Measurements from ENCODE around the gene TBL1XR1. TPM values are rescaled to one million over a fixed set of nuclear protein-coding genes. Genes with fewer than 3 reads are reported as not detected.
"Not testable (repeated sequence)": the region's sequence is repeated elsewhere in the genome, so short reads cannot be mapped to it uniquely, and the experiment has no call there.

Gene TBL1XR1
- total RNA-seq, 1 experiment from 2014 or later, result 180 TPM

DNA sequence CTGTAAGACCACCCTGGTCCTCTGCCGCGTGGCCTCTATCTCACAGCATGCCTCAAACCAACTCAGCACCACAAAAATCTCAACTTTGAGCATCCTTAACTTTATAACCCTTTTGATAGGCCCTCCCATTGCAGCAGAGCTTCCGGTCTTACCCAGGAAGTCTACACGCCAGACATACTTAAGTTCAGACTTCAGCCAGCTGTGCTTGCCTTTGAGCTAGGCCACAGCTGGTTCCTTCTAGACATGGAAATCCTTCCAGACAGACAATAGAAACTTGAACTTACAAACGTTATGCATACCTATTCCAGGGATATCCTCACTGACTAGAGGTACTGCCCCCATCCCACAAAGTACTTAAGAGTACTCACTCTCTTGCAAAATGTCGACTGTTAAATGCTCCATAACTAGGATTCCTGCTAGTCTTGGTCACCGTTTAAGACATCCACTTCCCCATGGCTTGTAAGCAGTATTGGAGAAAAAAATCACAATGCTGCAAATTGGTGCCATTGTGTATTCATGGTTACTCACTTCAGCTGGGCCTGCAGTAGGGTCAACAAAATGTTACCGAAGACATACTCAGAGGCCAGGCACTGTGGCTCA, 183.5 kb downstream of the TBL1XR1 start:
- H4K20me1 ChIP-seq (ENCODE audit: insufficient read depth), result no peaks in the 10 kb centered on the region
- CTCF ChIA-PET, result no interaction called here
- no peak for DNase-seq (ENCODE audit: low read depth, low spot score)
- POLR2A ChIA-PET, result no interaction called here
- no peaks in the 10 kb centered on the region for H3K4me1 ChIP-seq (ENCODE audit: control insufficient read depth in 1 of 2, insufficient read depth in 2 of 2, low read length in 2 of 2)
- H3K36me3 ChIP-seq (ENCODE audit: control insufficient read depth in 1 of 2, insufficient read depth in 2 of 2, low read length in 2 of 2), result no peaks in the 10 kb centered on the region
- H3K4me3 ChIP-seq (replicated peaks in 1 of 2; ENCODE audit: low read depth in 1 of 2, low read length in 2 of 2), result no peak overlapping the region
- H3K79me2 ChIP-seq (ENCODE audit: insufficient read depth, low read length), result no peaks in the 10 kb centered on the region
- intact Hi-C loops (cut with micrococcal nuclease), result no loop called here
- H3K27ac ChIP-seq (ENCODE audit: low read depth, low read length), result no peak overlapping the region
- RAD21 ChIA-PET (ENCODE audit: low non-redundant PET in 1 of 2, low total read pairs in 2 of 2, uncharacterized antibody in 2 of 2, unreplicated experiment in 2 of 2), result no interaction called here
- no peak overlapping the region for H3K9ac ChIP-seq (ENCODE audit: low read length)
- H3K9me3 ChIP-seq (ENCODE audit: control insufficient read depth in 1 of 2, insufficient read depth in 1 of 2, low read depth in 1 of 2, low read length in 2 of 2), result no peaks in the 10 kb centered on the region
- no peak overlapping the region for H2AFZ ChIP-seq (ENCODE audit: low read depth, low read length, poor library complexity, severe bottlenecking)
- no peak for ATAC-seq
- TF ChIP-seq, protein P1, sequence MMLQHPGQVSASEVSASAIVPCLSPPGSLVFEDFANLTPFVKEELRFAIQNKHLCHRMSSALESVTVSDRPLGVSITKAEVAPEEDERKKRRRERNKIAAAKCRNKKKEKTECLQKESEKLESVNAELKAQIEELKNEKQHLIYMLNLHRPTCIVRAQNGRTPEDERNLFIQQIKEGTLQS (IDR thresholded peaks at IDR 0.05), result no peak
- no peak for TF ChIP-seq POLR2AphosphoS5 (IDR thresholded peaks at IDR 0.05; ENCODE audit: low read depth, low read length)
- TF ChIP-seq CBX3 (IDR thresholded peaks at IDR 0.05; ENCODE audit: low read depth), result no peak
- no peak for TF ChIP-seq SIN3A (IDR thresholded peaks at IDR 0.05; ENCODE audit: low read depth)
- H3K4me2 ChIP-seq (ENCODE audit: low read length), result no peak overlapping the region
- H3K27me3 ChIP-seq (ENCODE audit: insufficient read depth, low read length), result no peaks in the 10 kb centered on the region
- no peaks in the 10 kb centered on the region for H3K9me2 ChIP-seq (ENCODE audit: insufficient read depth)
- no TSS peak for BruUV-seq (replicated peaks)

DNA sequence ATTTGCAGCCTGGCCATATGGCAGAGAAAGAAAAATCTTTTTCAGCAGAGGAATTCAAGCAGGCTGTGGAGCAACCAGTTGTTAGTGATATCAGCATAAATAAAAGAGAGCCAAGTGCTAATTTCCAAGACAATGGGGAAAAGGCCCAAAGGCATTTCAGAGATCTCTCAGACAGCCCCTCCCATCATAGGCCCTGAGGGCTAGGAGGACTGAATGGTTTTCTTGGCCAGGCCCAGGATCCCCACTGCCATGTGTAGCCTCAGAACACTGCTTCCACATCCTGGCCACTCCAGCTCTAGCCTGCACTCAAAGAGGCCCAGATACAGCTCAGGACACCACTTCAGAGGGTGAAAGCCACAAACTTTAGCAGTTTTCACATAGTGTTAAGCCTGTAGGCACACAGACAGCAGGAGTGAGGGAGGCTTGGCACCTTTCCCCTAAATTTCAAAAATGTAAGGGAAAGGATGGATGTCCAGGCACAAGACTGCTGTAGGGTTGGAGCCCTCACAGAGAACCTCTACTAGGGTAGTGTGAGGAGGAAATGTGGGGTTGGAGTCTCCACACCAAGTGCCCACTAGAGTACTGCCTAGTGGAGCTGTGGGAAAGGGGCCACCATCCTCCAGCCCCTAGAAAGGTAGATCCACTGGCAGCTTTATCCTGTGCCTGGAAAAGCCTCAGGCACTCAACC, 191.4 kb downstream of the TBL1XR1 start:
- ATAC-seq, result no peak

DNA sequence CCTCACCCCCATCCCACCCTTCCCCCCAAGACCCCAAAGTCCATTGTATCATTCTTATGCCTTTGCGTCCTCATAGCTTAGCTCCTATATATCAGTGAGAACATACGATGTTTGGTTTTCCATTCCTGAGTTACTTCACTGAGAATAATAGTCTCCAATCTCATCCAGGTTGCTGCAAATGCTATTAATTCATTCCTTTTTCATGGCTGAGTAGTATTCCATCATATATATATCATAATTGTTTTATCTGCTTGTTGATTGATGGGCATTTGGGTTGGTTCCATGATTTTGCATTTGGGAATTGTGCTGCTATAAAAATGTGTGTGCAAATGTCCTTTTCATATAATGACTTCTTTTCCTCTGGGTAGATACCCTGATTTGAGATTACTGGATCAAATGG, 197.1 kb downstream of the TBL1XR1 start:
- H3K9me3 ChIP-seq (ENCODE audit: control insufficient read depth in 1 of 2, insufficient read depth in 1 of 2, low read depth in 1 of 2, low read length in 2 of 2); H3K4me2 ChIP-seq (ENCODE audit: low read length); DNase-seq (ENCODE audit: low read depth, low spot score); H3K27me3 ChIP-seq (ENCODE audit: insufficient read depth, low read length); intact Hi-C loops (cut with micrococcal nuclease); POLR2A ChIA-PET; H3K27ac ChIP-seq (ENCODE audit: low read depth, low read length); H3K4me3 ChIP-seq (replicated peaks in 1 of 2; ENCODE audit: low read depth in 1 of 2, low read length in 2 of 2); RAD21 ChIA-PET (ENCODE audit: low non-redundant PET in 1 of 2, low total read pairs in 2 of 2, uncharacterized antibody in 2 of 2, unreplicated experiment in 2 of 2); H3K9ac ChIP-seq (ENCODE audit: low read length); H3K36me3 ChIP-seq (ENCODE audit: control insufficient read depth in 1 of 2, insufficient read depth in 2 of 2, low read length in 2 of 2); H4K20me1 ChIP-seq (ENCODE audit: insufficient read depth); H3K79me2 ChIP-seq (ENCODE audit: insufficient read depth, low read length); ATAC-seq; H3K9me2 ChIP-seq (ENCODE audit: insufficient read depth); CTCF ChIA-PET; BruUV-seq (replicated peaks); H3K4me1 ChIP-seq (ENCODE audit: control insufficient read depth in 1 of 2, insufficient read depth in 2 of 2, low read length in 2 of 2); H2AFZ ChIP-seq (ENCODE audit: low read depth, low read length, poor library complexity, severe bottlenecking): not testable (repeated sequence)

More for the DNA sequence above, 191.4 kb downstream of the TBL1XR1 start:
- H4K20me1 ChIP-seq (ENCODE audit: insufficient read depth), result no peaks in the 10 kb centered on the region
- peaks cover 0 to 6% of the 10 kb centered on the region in 2 experiments; a peak in 1 of 4 replicates for H3K9me3 ChIP-seq (ENCODE audit: control insufficient read depth in 1 of 2, insufficient read depth in 1 of 2, low read depth in 1 of 2, low read length in 2 of 2)
- H3K36me3 ChIP-seq (ENCODE audit: control insufficient read depth in 1 of 2, insufficient read depth in 2 of 2, low read length in 2 of 2), result no peaks in the 10 kb centered on the region
- no peak overlapping the region for H3K9ac ChIP-seq (ENCODE audit: low read length)
- DNase-seq (ENCODE audit: low read depth, low spot score), result no peak
- H2AFZ ChIP-seq (ENCODE audit: low read depth, low read length, poor library complexity, severe bottlenecking), result no peak overlapping the region
- no peak overlapping the region for H3K27ac ChIP-seq (ENCODE audit: low read depth, low read length)
- no TSS peak for BruUV-seq (replicated peaks)
- no peak for TF ChIP-seq EZH2phosphoT487 (IDR thresholded peaks at IDR 0.05; ENCODE audit: borderline replicate concordance)
- no peak for TF ChIP-seq ZFX (IDR thresholded peaks at IDR 0.05)
- no peak for TF ChIP-seq EGR1 (IDR thresholded peaks at IDR 0.05; ENCODE audit: low read depth)
- peak; percentile 60; the same call in 1 of the 2 replicates for TF ChIP-seq CBX3 (IDR thresholded peaks at IDR 0.05; ENCODE audit: low read depth)
- no peak for TF ChIP-seq YY1 (IDR thresholded peaks at IDR 0.05; ENCODE audit: extremely low read depth, insufficient replicate concordance, low read depth, low read length)
- no peak for TF ChIP-seq SIN3A (IDR thresholded peaks at IDR 0.05; ENCODE audit: low read depth)
- ChIA-PET CTCF (no interaction called here), POLR2A (no interaction called here), RAD21 (ENCODE audit: low non-redundant PET in 1 of 2, low total read pairs in 2 of 2, uncharacterized antibody in 2 of 2, unreplicated experiment in 2 of 2) (no interaction called here)
- H3K4me2 ChIP-seq (ENCODE audit: low read length), result no peak overlapping the region
- intact Hi-C loops (cut with micrococcal nuclease), result no loop called here
- no peaks in the 10 kb centered on the region for H3K4me1 ChIP-seq (ENCODE audit: control insufficient read depth in 1 of 2, insufficient read depth in 2 of 2, low read length in 2 of 2)
- no peak overlapping the region for H3K4me3 ChIP-seq (replicated peaks in 1 of 2; ENCODE audit: low read depth in 1 of 2, low read length in 2 of 2)
- H3K27me3 ChIP-seq (ENCODE audit: insufficient read depth, low read length), result no peaks in the 10 kb centered on the region
- H3K79me2 ChIP-seq (ENCODE audit: insufficient read depth, low read length), result no peaks in the 10 kb centered on the region
- H3K9me2 ChIP-seq (ENCODE audit: insufficient read depth), result no peaks in the 10 kb centered on the region

All from HCT116 (cell line).